Smooth muscle cell (in vitro differentiated cells): Measurements from ENCODE around the gene NSUN6. TPM values are rescaled to one million over a fixed set of nuclear protein-coding genes. Genes with fewer than 3 reads are reported as not detected.

ENCODE experiments used
- DNase-seq: peaks from one replicate; lab custom pipeline; 2025; ENCODE audit not compliant: unreplicated experiment; lab: John Stamatoyannopoulos, UW
- H2AFZ ChIP-seq: fragments of 200-600 bp; sonication (generic); 2 replicates; pipeline ENCODE4 v1.6.0; 2016; ENCODE audit warnings: antibody characterized with exemption, low read depth, mild to moderate bottlenecking
- H3F3A ChIP-seq: fragments of 200-600 bp; sonication (generic); 2 replicates; pipeline ENCODE4 v1.6.0; 2017; ENCODE audit warnings: antibody characterized with exemption, low read depth
- H3K27ac ChIP-seq: fragments of 200-600 bp; sonication (generic); 2 replicates; pipeline ENCODE4 v1.5.1; 2016; ENCODE audit warnings: low read depth, mild to moderate bottlenecking
- H3K27me3 ChIP-seq: fragments of 200-600 bp; sonication (generic); 2 replicates; pipeline ENCODE4 v1.6.1; 2016; ENCODE audit warnings: low read depth, mild to moderate bottlenecking
- H3K36me3 ChIP-seq: fragments of 200-600 bp; sonication (generic); 2 replicates; pipeline ENCODE4 v1.5.1; 2016; ENCODE audit warnings: low read depth
- H3K4me1 ChIP-seq: fragments of 200-600 bp; sonication (generic); 2 replicates; pipeline ENCODE4 v1.5.1; 2016; ENCODE audit warnings: low read depth
- H3K4me2 ChIP-seq: fragments of 200-600 bp; sonication (generic); 2 replicates; pipeline ENCODE4 v1.6.0; 2016; ENCODE audit warnings: mild to moderate bottlenecking
- H3K4me3 ChIP-seq: fragments of 200-600 bp; sonication (generic); 2 replicates; pipeline ENCODE4 v1.5.1; 2016; ENCODE audit warnings: mild to moderate bottlenecking
- H3K79me2 ChIP-seq: fragments of 200-600 bp; sonication (generic); 2 replicates; pipeline ENCODE4 v1.6.0; 2016; ENCODE audit warnings: low read depth, mild to moderate bottlenecking
- H3K9ac ChIP-seq: fragments of 200-600 bp; sonication (generic); 2 replicates; pipeline ENCODE4 v1.6.0; 2016; ENCODE audit warnings: low read depth
- H3K9me3 ChIP-seq: fragments of 200-600 bp; sonication (generic); replicated peaks from 2 replicates; pipeline ENCODE4 v1.5.1; 2016; ENCODE audit warnings: low read depth
- H4K20me1 ChIP-seq: fragments of 200-600 bp; sonication (generic); 2 replicates; pipeline ENCODE4 v1.6.0; 2016; ENCODE audit warnings: low read depth
- WGBS: methylation state at CpG from one replicate; pipeline ENCODE4 v1.1.7; 2016; ENCODE audit warnings: low lambda C conversion rate; 5-methylcytosine and 5-hydroxymethylcytosine counted together
- polyA plus RNA-seq: library from polyadenylated mRNA; unstranded; fragments of >200 nt; fragmentation: Nextera tagmentation; extraction: Ambion mirVana; gene quantifications from 2 replicates; pipeline ENCODE4 v1.2.1, GENCODE V29; 2016
- total RNA-seq: library from RNA; depleted of rRNA; stranded (reverse); fragments of >200 nt; gene quantifications from 2 replicates; pipeline ENCODE4 v1.2.3, GENCODE V29; 2014
- TF ChIP-seq, protein P1 (sequence below): fragments of 200-600 bp; sonication (generic); IDR thresholded peaks from 2 replicates; pipeline ENCODE4 v1.5.1; 2017; ENCODE audit warnings: borderline replicate concordance, mild to moderate bottlenecking, antibody characterized with exemption; ENCODE audit not compliant: insufficient read depth, poor library complexity, severe bottlenecking

The NSUN6 gene
- total and polyA plus RNA-seq, 2 experiments from 2014 or later = 6.1 to 7.2 TPM

DNA sequence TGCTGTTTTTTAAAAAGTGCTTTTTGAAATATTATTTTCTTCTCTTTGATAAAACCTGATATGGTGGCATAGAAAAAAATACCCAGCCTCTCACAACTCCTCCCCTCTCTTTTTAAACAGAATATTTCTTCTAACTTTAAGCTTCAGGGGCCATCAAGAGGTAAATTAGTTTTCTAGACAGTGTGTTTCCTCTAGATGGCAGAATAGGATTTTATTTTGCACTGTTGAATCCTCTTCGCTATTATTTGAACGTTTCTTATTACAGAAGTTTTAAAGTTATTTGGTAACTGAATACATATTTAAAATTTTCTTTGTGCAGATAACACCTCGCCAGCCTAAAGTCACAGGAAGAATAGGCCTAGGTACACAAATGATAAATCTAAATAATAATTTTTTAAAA is 38.1 kb upstream of the NSUN6 start:
- no peak for DNase-seq
- Histone ChIP-seq H3K27ac (no peak overlapping the region), H3K4me3 (no peak overlapping the region), H3F3A (no peaks in the 10 kb centered on the region), H3K4me1 (no peaks in the 10 kb centered on the region), H2AFZ (no peak overlapping the region), H3K9me3 (no peaks in the 10 kb centered on the region), H3K79me2 (no peaks in the 10 kb centered on the region), H3K36me3 (no peaks in the 10 kb centered on the region), H4K20me1 (no peaks in the 10 kb centered on the region), H3K4me2 (no peak overlapping the region), H3K27me3 (no peaks in the 10 kb centered on the region), H3K9ac (no peak overlapping the region)
- 52% methylated on average over 3 of the region's 3 CpGs for WGBS
- TF ChIP-seq, protein P1, sequence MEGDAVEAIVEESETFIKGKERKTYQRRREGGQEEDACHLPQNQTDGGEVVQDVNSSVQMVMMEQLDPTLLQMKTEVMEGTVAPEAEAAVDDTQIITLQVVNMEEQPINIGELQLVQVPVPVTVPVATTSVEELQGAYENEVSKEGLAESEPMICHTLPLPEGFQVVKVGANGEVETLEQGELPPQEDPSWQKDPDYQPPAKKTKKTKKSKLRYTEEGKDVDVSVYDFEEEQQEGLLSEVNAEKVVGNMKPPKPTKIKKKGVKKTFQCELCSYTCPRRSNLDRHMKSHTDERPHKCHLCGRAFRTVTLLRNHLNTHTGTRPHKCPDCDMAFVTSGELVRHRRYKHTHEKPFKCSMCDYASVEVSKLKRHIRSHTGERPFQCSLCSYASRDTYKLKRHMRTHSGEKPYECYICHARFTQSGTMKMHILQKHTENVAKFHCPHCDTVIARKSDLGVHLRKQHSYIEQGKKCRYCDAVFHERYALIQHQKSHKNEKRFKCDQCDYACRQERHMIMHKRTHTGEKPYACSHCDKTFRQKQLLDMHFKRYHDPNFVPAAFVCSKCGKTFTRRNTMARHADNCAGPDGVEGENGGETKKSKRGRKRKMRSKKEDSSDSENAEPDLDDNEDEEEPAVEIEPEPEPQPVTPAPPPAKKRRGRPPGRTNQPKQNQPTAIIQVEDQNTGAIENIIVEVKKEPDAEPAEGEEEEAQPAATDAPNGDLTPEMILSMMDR = peak; percentile 59

DNA sequence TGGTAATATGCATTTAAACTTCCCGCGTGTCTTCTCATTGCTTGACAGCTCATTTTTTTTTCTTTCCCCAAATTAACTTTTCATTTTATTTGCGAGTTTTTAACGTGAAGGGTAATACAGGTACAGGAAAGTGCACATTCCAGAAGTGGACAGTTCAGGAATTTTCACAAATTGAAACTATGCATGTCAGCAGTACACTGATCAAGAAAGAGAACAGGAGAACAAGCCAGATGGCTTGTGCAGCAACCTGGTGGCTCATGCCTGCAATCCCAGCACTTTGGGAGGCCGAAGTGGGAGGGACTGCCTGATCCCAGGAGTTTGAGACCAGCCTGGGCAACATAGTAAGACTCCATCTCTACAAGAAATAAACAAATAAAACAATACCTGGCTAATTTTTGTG is 36.3 kb upstream of the NSUN6 start:
- Histone ChIP-seq H3K4me1 (no peaks in the 10 kb centered on the region), H3K36me3 (no peaks in the 10 kb centered on the region), H3K9ac (no peak overlapping the region), H3K27me3 (no peaks in the 10 kb centered on the region), H3K9me3 (no peaks in the 10 kb centered on the region), H3K27ac (no peak overlapping the region), H3K4me2 (no peak overlapping the region), H3K79me2 (no peaks in the 10 kb centered on the region), H4K20me1 (no peaks in the 10 kb centered on the region), H3F3A (no peaks in the 10 kb centered on the region), H3K4me3 (no peak overlapping the region), H2AFZ (no peak overlapping the region)
- 77% methylated on average over 5 of the region's 5 CpGs for WGBS
- TF ChIP-seq, protein P1 = no peak
- no peak for DNase-seq

DNA sequence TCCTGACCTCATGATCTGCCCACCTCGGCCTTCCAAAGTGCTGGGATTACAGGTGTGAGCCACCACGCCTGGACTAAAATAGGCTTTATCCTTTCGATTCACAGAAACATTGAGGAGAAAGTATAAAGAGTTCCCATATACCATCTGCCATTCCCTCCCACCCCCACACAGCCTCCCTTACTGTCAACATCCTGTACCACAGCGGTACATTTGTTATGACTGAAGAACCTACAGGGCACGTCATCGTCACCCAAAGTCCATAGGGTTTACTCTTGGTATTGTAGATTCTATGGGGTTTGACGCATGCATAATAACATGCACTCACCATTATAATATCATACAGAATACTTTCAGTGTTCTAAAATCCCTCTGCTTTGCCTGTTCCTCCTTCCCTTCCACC is 35.8 kb upstream of the NSUN6 start:
- WGBS = 88% methylated on average over 7 of the region's 7 CpGs
- no peak for DNase-seq
- no peak overlapping the region for H3K4me3 ChIP-seq
- no peaks in the 10 kb centered on the region for H3K36me3 ChIP-seq
- H3F3A ChIP-seq = no peaks in the 10 kb centered on the region
- TF ChIP-seq, protein P1 = no peak
- H3K4me1 ChIP-seq = no peaks in the 10 kb centered on the region
- no peaks in the 10 kb centered on the region for H4K20me1 ChIP-seq
- H3K27ac ChIP-seq = no peak overlapping the region
- no peaks in the 10 kb centered on the region for H3K79me2 ChIP-seq
- no peak overlapping the region for H3K9ac ChIP-seq
- no peaks in the 10 kb centered on the region for H3K9me3 ChIP-seq
- no peak overlapping the region for H2AFZ ChIP-seq
- H3K4me2 ChIP-seq = no peak overlapping the region
- H3K27me3 ChIP-seq = no peaks in the 10 kb centered on the region

DNA sequence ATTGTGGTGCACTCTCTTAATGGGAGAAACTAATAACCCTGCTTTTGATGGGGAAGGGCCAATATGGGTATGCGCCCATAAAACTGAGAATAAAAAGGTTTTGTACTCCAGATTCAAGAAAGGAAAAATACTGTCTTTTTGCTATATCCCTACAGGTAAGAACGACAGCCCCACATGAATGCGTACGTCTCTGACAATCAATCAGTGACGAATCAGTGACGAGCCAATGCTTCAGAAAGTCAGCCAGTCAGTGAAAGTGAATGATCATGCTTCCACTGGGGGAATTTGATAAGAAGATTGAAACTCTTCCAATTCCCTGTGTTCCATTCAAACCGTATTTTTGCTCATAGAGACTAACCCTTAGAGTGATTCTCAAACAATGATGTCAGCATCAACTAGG is 34.2 kb upstream of the NSUN6 start:
- H3K36me3 ChIP-seq = no peaks in the 10 kb centered on the region
- DNase-seq = no peak
- H2AFZ ChIP-seq = no peak overlapping the region
- H3F3A ChIP-seq = peaks cover 2% of the 10 kb centered on the region
- no peak overlapping the region for H3K9ac ChIP-seq
- 95% methylated on average over 7 of the region's 7 CpGs for WGBS
- TF ChIP-seq, protein P1 = no peak
- H3K9me3 ChIP-seq = no peaks in the 10 kb centered on the region
- H3K4me2 ChIP-seq = no peak overlapping the region
- no peaks in the 10 kb centered on the region for H4K20me1 ChIP-seq
- H3K27me3 ChIP-seq = no peaks in the 10 kb centered on the region
- H3K79me2 ChIP-seq = no peaks in the 10 kb centered on the region
- no peaks in the 10 kb centered on the region for H3K4me1 ChIP-seq
- no peak overlapping the region for H3K27ac ChIP-seq
- no peak overlapping the region for H3K4me3 ChIP-seq
